Naive thymus-derived CD8-positive, alpha-beta T cell (primary cell): Measurements from ENCODE around the gene SLC9A4. TPM values are rescaled to one million over a fixed set of nuclear protein-coding genes. Genes with fewer than 3 reads are reported as not detected.
A peak's percentile ranks its signal among the peaks of the same experiment; 100 is the strongest.

Experiments used
- ATAC-seq, 2 donors: fragments of 150-1000 bp; cut with Tn5 transposase in 1 of 2; sonication (Bioruptor Pico), chemical (Tn5 transposase) in 1 of 2; 1 replicate in 1 of 2; 2 replicates in 1 of 2; pipeline ENCODE4 v1.10.0; 2021; ENCODE audit warnings: mild to moderate bottlenecking in 2 of 2, moderate library complexity in 2 of 2
- POLR2A ChIA-PET: fragments of 350-600 bp; sonication (Branson Sonifier 250); formaldehyde crosslinking; loops from one replicate; lab custom pipeline; 2021; ENCODE audit warnings: antibody characterized with exemption; lab: Charles Lee
- DNase-seq, 10 donors: peaks; one replicate each; pipeline versions ENCODE4 v3.0.0 to v3.0.0-alpha.2; 2020 to 2022
- H3K27ac Mint-ChIP-seq, 10 donors: one replicate each; pipeline ENCODE4 v1.8.0; 2020 to 2022; ENCODE audit warnings: mild to moderate bottlenecking in 10 of 10, mixed read lengths in 10 of 10, moderate library complexity in 4 of 10, inconsistent platforms in 1 of 10
- H3K27me3 Mint-ChIP-seq, 5 donors: one replicate each; pipeline ENCODE4 v1.8.0; 2021 to 2022; ENCODE audit warnings: mixed read lengths in 5 of 5
- H3K36me3 Mint-ChIP-seq, 3 donors: one replicate each; pipeline ENCODE4 v1.8.0; 2020 to 2022; ENCODE audit warnings: mixed read lengths in 3 of 3, mild to moderate bottlenecking in 2 of 3, inconsistent platforms in 1 of 3
- H3K4me1 Mint-ChIP-seq, 4 donors: one replicate each; pipeline ENCODE4 v1.8.0; 2021 to 2022; ENCODE audit warnings: mixed read lengths in 4 of 4
- H3K4me3 Mint-ChIP-seq, 10 donors: one replicate each; pipeline ENCODE4 v1.8.0; 2020 to 2022; ENCODE audit warnings: mild to moderate bottlenecking in 10 of 10, mixed read lengths in 10 of 10, moderate library complexity in 6 of 10, inconsistent platforms in 1 of 10
- H3K9me3 Mint-ChIP-seq, 9 donors: one replicate each; pipeline ENCODE4 v1.8.0; 2020 to 2022; ENCODE audit warnings: mixed read lengths in 9 of 9, mild to moderate bottlenecking in 3 of 9, inconsistent platforms in 1 of 9, moderate library complexity in 1 of 9
- polyA plus RNA-seq, 3 donors: library from polyadenylated mRNA; unstranded; fragments of 300-500 nt; fragmentation: Illumina TruSeq; gene quantifications; one replicate each; pipeline ENCODE4 v1.2.3, GENCODE V29; 2021
- total RNA-seq, 8 experiments: library from RNA in 2 of 8; stranded (reverse) in 2 of 8; gene quantifications; one replicate each; pipeline ENCODE4 v1.2.3 and lab custom pipeline; 2021 to 2026

Gene SLC9A4
- total and polyA plus RNA-seq, 5 experiments from 2014 or later: not detected

GRCh38 chr2:102437122-102437521, 35.9 kb upstream of the SLC9A4 start:
- POLR2A ChIA-PET: no interaction called here

GRCh38 chr2:102438111-102438510, 34.9 kb upstream of the SLC9A4 start:
- Mint-ChIP-seq H3K9me3 (no peaks in the 10 kb centered on the region), H3K36me3 (no peaks in the 10 kb centered on the region), H3K4me3 (no peak overlapping the region), H3K27ac (no peak overlapping the region), H3K27me3 (no peaks in the 10 kb centered on the region), H3K4me1 (peaks cover 8 to 38% (median 16%) of the 10 kb centered on the region in 4 donors)
- ATAC-seq (no peak), DNase-seq (no peak)
- POLR2A ChIA-PET: no interaction called here

More at GRCh38 chr2:102437122-102437521, 35.9 kb upstream of the SLC9A4 start:
- H3K4me1 Mint-ChIP-seq: peaks cover 5 to 41% (median 13%) of the 10 kb centered on the region in 4 donors
- H3K27ac Mint-ChIP-seq: peak overlapping the region in 1 of 10 donors; percentile 51
- H3K4me3 Mint-ChIP-seq: no peak overlapping the region
- DNase-seq (no peak), ATAC-seq (no peak)
- H3K9me3 Mint-ChIP-seq: no peaks in the 10 kb centered on the region
- H3K36me3 Mint-ChIP-seq: no peaks in the 10 kb centered on the region
- no peaks in the 10 kb centered on the region for H3K27me3 Mint-ChIP-seq

DNA sequence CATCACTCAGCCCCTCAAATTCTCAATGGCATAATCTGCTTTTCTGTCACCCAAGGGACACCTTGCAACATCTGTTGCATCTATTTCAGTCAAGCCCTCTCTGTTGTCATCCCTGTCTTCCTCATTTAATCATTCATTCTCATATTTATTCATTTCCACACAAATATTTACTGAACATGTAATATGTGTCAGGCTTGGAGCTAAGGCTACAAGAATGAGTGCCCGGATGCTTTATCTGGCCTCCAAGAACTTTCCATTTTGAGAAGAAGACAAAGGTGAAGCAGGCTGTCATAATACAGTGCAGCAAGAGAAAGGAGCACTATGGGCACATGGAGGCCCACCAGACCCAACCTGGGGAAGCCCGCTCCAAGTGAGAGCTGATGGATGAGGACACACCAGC, 34.4 kb upstream of the SLC9A4 start:
- H3K4me1 Mint-ChIP-seq: peaks cover 8 to 40% (median 19%) of the 10 kb centered on the region in 4 donors
- DNase-seq (no peak), ATAC-seq (no peak)
- H3K27me3 Mint-ChIP-seq: no peaks in the 10 kb centered on the region
- no peak overlapping the region for H3K4me3 Mint-ChIP-seq
- H3K27ac Mint-ChIP-seq: no peak overlapping the region
- POLR2A ChIA-PET: no interaction called here
- no peaks in the 10 kb centered on the region for H3K9me3 Mint-ChIP-seq
- no peaks in the 10 kb centered on the region for H3K36me3 Mint-ChIP-seq

- DNase-seq: no peak
- H3K4me1 Mint-ChIP-seq: peaks cover 8 to 36% (median 19%) of the 10 kb centered on the region in 4 donors
- no peak overlapping the region for H3K4me3 Mint-ChIP-seq
- H3K36me3 Mint-ChIP-seq: no peaks in the 10 kb centered on the region
- POLR2A ChIA-PET: no interaction called here
- no peak overlapping the region for H3K27ac Mint-ChIP-seq
- H3K9me3 Mint-ChIP-seq: no peaks in the 10 kb centered on the region
- no peaks in the 10 kb centered on the region for H3K27me3 Mint-ChIP-seq
- ATAC-seq: no peak
Measured at GRCh38 chr2:102439065-102439695, 33.8 kb upstream of the SLC9A4 start.

- DNase-seq (peak in 8 of 10 donors; percentile 36 to 67 (median 48)), ATAC-seq (peak; percentile 75 to 76)
- Mint-ChIP-seq H3K27me3 (no peaks in the 10 kb centered on the region), H3K4me1 (peaks cover 3 to 7% (median 6%) of the 10 kb centered on the region in 4 donors), H3K36me3 (no peaks in the 10 kb centered on the region), H3K4me3 (peak overlapping the region in 2 of 10 donors; percentile 1 to 22), H3K27ac (peak overlapping the region in 1 of 10 donors; percentile 77), H3K9me3 (no peaks in the 10 kb centered on the region)
- POLR2A ChIA-PET: no interaction called here
Measured at GRCh38 chr2:102442967-102443828, 29.8 kb upstream of the SLC9A4 start.

GRCh38 chr2:102444233-102444632, 28.8 kb upstream of the SLC9A4 start:
- no peak for DNase-seq
- Mint-ChIP-seq H3K9me3 (no peaks in the 10 kb centered on the region), H3K36me3 (no peaks in the 10 kb centered on the region), H3K4me1 (peaks cover 3 to 7% (median 6%) of the 10 kb centered on the region in 4 donors), H3K27me3 (no peaks in the 10 kb centered on the region), H3K27ac (no peak overlapping the region), H3K4me3 (no peak overlapping the region)
- POLR2A ChIA-PET: no interaction called here
- no peak for ATAC-seq

DNA sequence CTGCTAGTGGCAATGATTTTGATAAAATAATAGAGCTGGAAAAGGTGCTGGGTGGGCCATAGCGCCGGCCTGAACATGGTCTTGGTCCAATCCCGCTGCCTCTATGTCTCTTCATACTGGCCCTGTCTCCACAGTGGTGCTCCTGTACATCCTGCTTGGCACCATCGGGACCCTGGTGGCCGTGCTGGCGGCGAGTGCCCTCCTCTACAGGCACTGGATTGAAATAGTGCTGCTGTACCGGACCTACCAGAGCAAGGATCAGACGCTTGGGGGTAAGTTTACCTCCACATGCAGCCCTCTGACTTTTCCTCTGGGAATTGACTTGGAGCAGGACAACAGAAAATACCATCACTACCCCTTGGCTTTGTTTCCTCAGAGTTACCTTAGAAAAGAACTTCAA, 26.1 kb upstream of the SLC9A4 start:
- no peak for ATAC-seq
- Mint-ChIP-seq H3K9me3 (no peaks in the 10 kb centered on the region), H3K27me3 (no peaks in the 10 kb centered on the region)

GRCh38 chr2:102449370-102449974, 23.6 kb upstream of the SLC9A4 start:
- H3K27me3 Mint-ChIP-seq: peaks cover 0 to 2% (median 0%) of the 10 kb centered on the region in 5 donors
- H3K36me3 Mint-ChIP-seq: no peaks in the 10 kb centered on the region
- no peak overlapping the region for H3K4me3 Mint-ChIP-seq
- ATAC-seq (no peak), DNase-seq (peak; percentile 17 to 66 (median 56))
- H3K9me3 Mint-ChIP-seq: no peaks in the 10 kb centered on the region
- peaks cover 3 to 12% (median 6%) of the 10 kb centered on the region in 4 donors for H3K4me1 Mint-ChIP-seq
- peak overlapping the region in 1 of 10 donors; percentile 20 for H3K27ac Mint-ChIP-seq
- POLR2A ChIA-PET: no interaction called here

More for the DNA sequence above, 26.1 kb upstream of the SLC9A4 start:
- no peak for DNase-seq
- H3K4me3 Mint-ChIP-seq: no peak overlapping the region
- H3K4me1 Mint-ChIP-seq: peaks cover 3 to 7% (median 6%) of the 10 kb centered on the region in 4 donors
- H3K36me3 Mint-ChIP-seq: no peaks in the 10 kb centered on the region
- peak overlapping the region in 1 of 10 donors; percentile 6 for H3K27ac Mint-ChIP-seq
- POLR2A ChIA-PET: no interaction called here

DNA sequence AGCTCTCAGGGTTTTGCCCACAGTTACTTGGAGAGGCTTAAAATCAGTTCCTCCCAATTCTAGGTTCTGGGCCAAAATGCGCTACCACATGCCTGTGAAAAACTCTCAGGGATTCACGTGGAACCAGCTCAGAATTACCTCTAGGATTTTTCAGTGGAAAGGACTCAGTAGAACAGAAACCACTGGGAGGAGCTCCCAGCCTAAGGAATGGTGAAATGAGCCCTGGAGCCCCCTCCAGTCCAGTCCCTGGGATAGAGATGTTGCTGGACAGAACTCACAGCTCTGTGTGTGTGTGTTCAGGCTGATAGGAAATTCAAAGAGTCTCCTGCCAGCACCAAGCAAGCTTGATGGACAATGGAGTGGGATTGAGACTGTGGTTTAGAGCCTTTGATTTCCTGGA, 21.1 kb upstream of the SLC9A4 start:
- POLR2A ChIA-PET: no interaction called here
- peaks cover 0 to 9% (median 5%) of the 10 kb centered on the region in 9 donors for H3K9me3 Mint-ChIP-seq
- ATAC-seq (no peak), DNase-seq (no peak)
- H3K36me3 Mint-ChIP-seq: peaks cover 0 to 11% (median 4%) of the 10 kb centered on the region in 3 donors
- H3K4me1 Mint-ChIP-seq: peaks cover 3 to 12% (median 6%) of the 10 kb centered on the region in 4 donors
- H3K27me3 Mint-ChIP-seq: peaks cover 0 to 19% (median 5%) of the 10 kb centered on the region in 5 donors
- H3K27ac Mint-ChIP-seq: no peak overlapping the region
- H3K4me3 Mint-ChIP-seq: no peak overlapping the region

GRCh38 chr2:102453501-102453900, 19.5 kb upstream of the SLC9A4 start:
- POLR2A ChIA-PET: no interaction called here
- Mint-ChIP-seq H3K27ac (no peak overlapping the region), H3K4me1 (peaks cover 3 to 12% (median 6%) of the 10 kb centered on the region in 4 donors)

GRCh38 chr2:102455061-102455670, 17.9 kb upstream of the SLC9A4 start:
- ATAC-seq (no peak), DNase-seq (no peak)
- Mint-ChIP-seq H3K27me3 (peaks cover 0 to 19% (median 5%) of the 10 kb centered on the region in 5 donors), H3K4me1 (peaks cover 3 to 12% (median 6%) of the 10 kb centered on the region in 4 donors), H3K36me3 (peaks cover 0 to 11% (median 4%) of the 10 kb centered on the region in 3 donors), H3K9me3 (peaks cover 0 to 11% (median 5%) of the 10 kb centered on the region in 9 donors), H3K27ac (no peak overlapping the region), H3K4me3 (no peak overlapping the region)
- POLR2A ChIA-PET: no interaction called here

More at GRCh38 chr2:102453501-102453900, 19.5 kb upstream of the SLC9A4 start:
- peaks cover 0 to 11% (median 4%) of the 10 kb centered on the region in 3 donors for H3K36me3 Mint-ChIP-seq
- peaks cover 0 to 9% (median 5%) of the 10 kb centered on the region in 9 donors for H3K9me3 Mint-ChIP-seq
- peaks cover 0 to 19% (median 5%) of the 10 kb centered on the region in 5 donors for H3K27me3 Mint-ChIP-seq
- no peak for DNase-seq
- H3K4me3 Mint-ChIP-seq: no peak overlapping the region
- ATAC-seq: no peak

DNA sequence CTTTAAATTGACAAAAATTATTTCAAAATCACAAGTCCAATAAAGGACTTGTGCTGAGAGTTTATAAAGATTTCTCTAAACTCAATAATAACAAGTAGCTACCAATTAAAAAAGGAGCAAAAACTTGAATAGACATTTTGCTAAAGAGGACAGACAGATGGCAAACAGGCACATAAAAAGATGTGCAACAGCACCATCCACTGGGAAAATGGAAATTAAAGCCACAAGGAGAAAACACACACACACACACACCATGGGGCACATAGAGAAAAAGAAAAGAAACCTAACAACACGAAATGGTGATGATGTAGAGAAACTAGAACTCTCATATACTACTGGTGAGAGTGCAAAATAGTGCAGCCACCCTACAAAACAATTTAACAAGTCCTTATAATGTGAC, 12.6 kb upstream of the SLC9A4 start:
- POLR2A ChIA-PET: no interaction called here
- Mint-ChIP-seq H3K27me3 (peaks cover 0 to 16% (median 6%) of the 10 kb centered on the region in 5 donors), H3K9me3 (peaks cover 0 to 13% (median 7%) of the 10 kb centered on the region in 9 donors), H3K4me3 (no peak overlapping the region), H3K27ac (no peak overlapping the region), H3K4me1 (no peaks in the 10 kb centered on the region), H3K36me3 (peaks cover 0 to 6% (median 4%) of the 10 kb centered on the region in 3 donors)
- no peak for DNase-seq
- ATAC-seq: no peak
